SK-N-SH (cell line): Measurements from ENCODE around the gene DSCAML1.

ENCODE experiments used
- EZH2phosphoT487 ChIP-seq: fragments of 200-600 bp; sonication (generic); IDR thresholded peaks from 2 replicates; pipeline ENCODE4 v1.6.1; 2017; ENCODE audit warnings: low read depth, mixed run types, mild to moderate bottlenecking, antibody characterized with exemption, moderate library complexity, borderline replicate concordance
- SIN3A ChIP-seq: IDR thresholded peaks from 2 replicates; pipeline ENCODE4 v1.6.1; 2012; ENCODE audit warnings: low read depth, mild to moderate bottlenecking, low read length, moderate library complexity, borderline replicate concordance

GRCh38 chr11:117754030-117754429 lies 43.0 kb downstream of the DSCAML1 start:
- TF ChIP-seq EZH2phosphoT487 (no peak), SIN3A (no peak)
